A549 (cell line): ENCODE measurements around the gene PLA2G2D. TPM values are rescaled to one million over a fixed set of nuclear protein-coding genes. Genes with fewer than 3 reads are reported as not detected.

Experiments used
- ATAC-seq, 2 experiments: fragments of 200-7000 bp in 1 of 2; fragments of >200 bp in 1 of 2; cut with Nextera tagmentation in 1 of 2; cut with Tn5 transposase in 1 of 2; 3 replicates each; pipeline versions ENCODE4 v1.8.0 to v1.9.1; 2018 to 2020; ENCODE audit warnings: mild to moderate bottlenecking in 1 of 2, moderate library complexity in 1 of 2
- CTCF ChIA-PET: fragments of 300-600 bp; sonication (Branson Sonifier 250); formaldehyde crosslinking; extraction: SDS; loops from one replicate; lab custom pipeline; 2021; ENCODE audit warnings: antibody characterized with exemption, inconsistent platforms; lab: Yijun Ruan, JAX
- POLR2A ChIA-PET: fragments of 350-600 bp; formaldehyde crosslinking; extraction: SDS; loops from one replicate; lab custom pipeline; 2021; ENCODE audit warnings: antibody characterized with exemption, inconsistent platforms; lab: Yijun Ruan, JAX
- DNase-seq, 2 experiments: peaks; one replicate each; pipeline versions ENCODE4 v3.0.0 to v3.0.0-alpha.2; 2011 to 2016; ENCODE audit warnings: low read depth in 1 of 2, low spot score in 1 of 2
- FAIRE-seq: peaks from 2 replicates; lab custom pipeline; 2011; peaks lifted over from hg19 to GRCh38; lab: Jason Lieb, UNC
- H3K27ac ChIP-seq, 2 experiments: fragments of >200 bp; sonication (Bioruptor Twin); formaldehyde crosslinking; 3 replicates each; pipeline ENCODE4 v1.5.1; 2016 to 2017
- H3K4me1 ChIP-seq: fragments of >200 bp; sonication (Bioruptor Twin); formaldehyde crosslinking; 3 replicates; pipeline ENCODE4 v1.6.1; 2016
- H3K4me2 ChIP-seq: fragments of >200 bp; sonication (Bioruptor Twin); formaldehyde crosslinking; 3 replicates; pipeline ENCODE4 v1.6.1; 2016
- H3K4me3 ChIP-seq: fragments of >200 bp; sonication (Bioruptor Twin); formaldehyde crosslinking; 3 replicates; pipeline ENCODE4 v1.5.1; 2016
- H3K9me3 ChIP-seq: fragments of >200 bp; sonication (Bioruptor Twin); formaldehyde crosslinking; 3 replicates; pipeline ENCODE4 v1.6.1; 2016
- FOSB ChIP-seq: fragments of 250-450 bp; sonication (Bioruptor Pico); IDR thresholded peaks from 2 replicates; pipeline ENCODE4 v1.5.0; 2020; ENCODE audit warnings: mild to moderate bottlenecking, moderate library complexity
- HOXB5 ChIP-seq: fragments of 250-450 bp; sonication (Bioruptor Pico); IDR thresholded peaks from 2 replicates; pipeline ENCODE4 v1.5.0; 2020; ENCODE audit warnings: mild to moderate bottlenecking, moderate library complexity
- POLR2AphosphoS2 ChIP-seq: conservative IDR thresholded peaks from 2 replicates; pipeline ENCODE4 v1.6.1; 2012; ENCODE audit warnings: low read length, improper control_type of control experiment, inconsistent platforms
- WGBS: methylation state at CpG from one replicate; pipeline ENCODE4 v1.1.6; 2017; ENCODE audit errors: missing lambda C conversion rate; 5-methylcytosine and 5-hydroxymethylcytosine counted together
- polyA plus RNA-seq, 4 experiments: library from polyadenylated mRNA; depleted of rRNA in 3 of 4; stranded (reverse); fragments of >200 nt; fragmentation: RNase III in 1 of 4; extraction: RNeasy Plus Mini Kit Qiagen cat#74134 plus additional on column Dnase treatment in 1 of 4; gene quantifications; 2 replicates in 3 of 4; 3 replicates in 1 of 4; pipeline ENCODE4 v1.2.3, GENCODE V29; 2011 to 2017

The PLA2G2D gene
- polyA plus RNA-seq, 2 of the 4 experiments (the other 2 are of a cell fraction) = not detected

DNA sequence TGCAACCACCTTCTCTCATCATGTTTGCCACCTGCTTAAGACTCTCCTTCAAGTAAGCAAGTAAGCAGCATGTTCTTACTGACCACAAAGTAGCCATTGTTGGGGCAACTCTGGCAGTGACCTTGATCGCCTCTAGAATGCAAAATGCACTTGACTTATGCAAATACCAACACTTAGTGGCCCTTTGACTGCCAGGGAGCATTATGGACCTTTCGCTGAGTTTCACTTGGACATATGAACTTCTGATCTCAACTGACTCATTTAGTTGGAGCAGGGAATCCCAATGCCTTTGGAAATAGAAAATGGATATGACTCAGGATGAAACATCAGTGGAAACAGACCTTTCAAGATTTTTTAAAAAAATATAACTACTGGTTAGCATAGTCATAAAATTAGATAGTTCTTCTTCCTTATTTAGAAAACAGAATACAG, 55.5 kb downstream of the PLA2G2D start:
- H3K27ac ChIP-seq = no peak overlapping the region
- WGBS = 40% methylated on average over 2 of the region's 2 CpGs
- no peak overlapping the region for H3K4me2 ChIP-seq
- no peaks in the 10 kb centered on the region for H3K9me3 ChIP-seq
- no peaks in the 10 kb centered on the region for H3K4me1 ChIP-seq
- no peak overlapping the region for H3K4me3 ChIP-seq
- no peak for FAIRE-seq
- ChIA-PET POLR2A (no interaction called here), CTCF (no interaction called here)
- ATAC-seq = no peak
- TF ChIP-seq FOSB (CRISPR knock-in tag) = no peak
- no peak for TF ChIP-seq POLR2AphosphoS2
- TF ChIP-seq HOXB5 = no peak
- no peak for DNase-seq

Other genes with a start within 250 kb of the PLA2G2D start
- gene OTUD3, start 237.1 kb downstream of the PLA2G2D start, polyA plus RNA-seq (2011; rRNA removed) = 4.5 and 4.9 TPM in 2 replicates
- 3.1 to 3.6 TPM (median 3.5 TPM) in 3 replicates for gene OTUD3, start 237.1 kb downstream of the PLA2G2D start, polyA plus RNA-seq (2017; fragmentation: RNase III; extraction: RNeasy Plus Mini Kit Qiagen cat#74134 plus additional on column Dnase treatment)
- not detected in 2 replicates for gene PLA2G2E, start 195.9 kb downstream of the PLA2G2D start, polyA plus RNA-seq (2011; rRNA removed)
- not detected in 3 replicates for gene PLA2G2E, start 195.9 kb downstream of the PLA2G2D start, polyA plus RNA-seq (2017; fragmentation: RNase III; extraction: RNeasy Plus Mini Kit Qiagen cat#74134 plus additional on column Dnase treatment)
- gene PLA2G2A, start 139.9 kb downstream of the PLA2G2D start, polyA plus RNA-seq (2011; rRNA removed) = 0.21 TPM in 1 of 2 replicates, not detected in the other
- gene PLA2G2A, start 139.9 kb downstream of the PLA2G2D start, polyA plus RNA-seq (2017; fragmentation: RNase III; extraction: RNeasy Plus Mini Kit Qiagen cat#74134 plus additional on column Dnase treatment) = 0.13 TPM in 2 of 3 replicates, not detected in the other
- not detected in 2 replicates for gene PLA2G5, start 49.3 kb downstream of the PLA2G2D start, polyA plus RNA-seq (2011; rRNA removed)
- gene PLA2G5, start 49.3 kb downstream of the PLA2G2D start, polyA plus RNA-seq (2017; fragmentation: RNase III; extraction: RNeasy Plus Mini Kit Qiagen cat#74134 plus additional on column Dnase treatment) = not detected in 3 replicates
- gene PLA2G2F, start 19.8 kb upstream of the PLA2G2D start, polyA plus RNA-seq (2011; rRNA removed) = not detected in 2 replicates
- gene PLA2G2F, start 19.8 kb upstream of the PLA2G2D start, polyA plus RNA-seq (2017; fragmentation: RNase III; extraction: RNeasy Plus Mini Kit Qiagen cat#74134 plus additional on column Dnase treatment) = not detected in 3 replicates
- 0.01 TPM in 1 of 2 replicates, not detected in the other for gene UBXN10, start 66.6 kb upstream of the PLA2G2D start, polyA plus RNA-seq (2011; rRNA removed)
- not detected in 3 replicates for gene UBXN10, start 66.6 kb upstream of the PLA2G2D start, polyA plus RNA-seq (2017; fragmentation: RNase III; extraction: RNeasy Plus Mini Kit Qiagen cat#74134 plus additional on column Dnase treatment)
- not detected in 2 replicates for gene PLA2G2C, start 67.0 kb upstream of the PLA2G2D start, polyA plus RNA-seq (2011; rRNA removed)
- gene PLA2G2C, start 67.0 kb upstream of the PLA2G2D start, polyA plus RNA-seq (2017; fragmentation: RNase III; extraction: RNeasy Plus Mini Kit Qiagen cat#74134 plus additional on column Dnase treatment) = not detected in 3 replicates
- not detected in 2 replicates for gene VWA5B1, start 171.3 kb upstream of the PLA2G2D start, polyA plus RNA-seq (2011; rRNA removed)
- not detected in 3 replicates for gene VWA5B1, start 171.3 kb upstream of the PLA2G2D start, polyA plus RNA-seq (2017; fragmentation: RNase III; extraction: RNeasy Plus Mini Kit Qiagen cat#74134 plus additional on column Dnase treatment)